Stimulated activated naive CD8-positive, alpha-beta T cell treated with anti-CD3 and anti-CD28 coated beads, Interleukin-15, Interleukin-2, amounts not matched to agents 100 ng/mL and 50 ng/mL, for 24 hours (primary cell): ENCODE data around the gene PIF1.

Experiments
- H3K27ac Mint-ChIP-seq: one replicate; pipeline ENCODE4 v1.8.0; 2021; ENCODE audit warnings: mild to moderate bottlenecking, mixed read lengths
- H3K27me3 Mint-ChIP-seq: one replicate; pipeline ENCODE4 v1.8.0; 2021; ENCODE audit warnings: mixed read lengths
- H3K36me3 Mint-ChIP-seq: one replicate; pipeline ENCODE4 v1.8.0; 2021; ENCODE audit warnings: low read depth, mixed read lengths
- H3K4me1 Mint-ChIP-seq: one replicate; pipeline ENCODE4 v1.8.0; 2021; ENCODE audit warnings: low read depth, mixed read lengths
- H3K4me3 Mint-ChIP-seq: one replicate; pipeline ENCODE4 v1.8.0; 2021; ENCODE audit warnings: mild to moderate bottlenecking, mixed read lengths
- H3K9me3 Mint-ChIP-seq: one replicate; pipeline ENCODE4 v1.8.0; 2021; ENCODE audit warnings: mixed read lengths

The PIF1 gene, protein sequence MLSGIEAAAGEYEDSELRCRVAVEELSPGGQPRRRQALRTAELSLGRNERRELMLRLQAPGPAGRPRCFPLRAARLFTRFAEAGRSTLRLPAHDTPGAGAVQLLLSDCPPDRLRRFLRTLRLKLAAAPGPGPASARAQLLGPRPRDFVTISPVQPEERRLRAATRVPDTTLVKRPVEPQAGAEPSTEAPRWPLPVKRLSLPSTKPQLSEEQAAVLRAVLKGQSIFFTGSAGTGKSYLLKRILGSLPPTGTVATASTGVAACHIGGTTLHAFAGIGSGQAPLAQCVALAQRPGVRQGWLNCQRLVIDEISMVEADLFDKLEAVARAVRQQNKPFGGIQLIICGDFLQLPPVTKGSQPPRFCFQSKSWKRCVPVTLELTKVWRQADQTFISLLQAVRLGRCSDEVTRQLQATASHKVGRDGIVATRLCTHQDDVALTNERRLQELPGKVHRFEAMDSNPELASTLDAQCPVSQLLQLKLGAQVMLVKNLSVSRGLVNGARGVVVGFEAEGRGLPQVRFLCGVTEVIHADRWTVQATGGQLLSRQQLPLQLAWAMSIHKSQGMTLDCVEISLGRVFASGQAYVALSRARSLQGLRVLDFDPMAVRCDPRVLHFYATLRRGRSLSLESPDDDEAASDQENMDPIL

DNA sequence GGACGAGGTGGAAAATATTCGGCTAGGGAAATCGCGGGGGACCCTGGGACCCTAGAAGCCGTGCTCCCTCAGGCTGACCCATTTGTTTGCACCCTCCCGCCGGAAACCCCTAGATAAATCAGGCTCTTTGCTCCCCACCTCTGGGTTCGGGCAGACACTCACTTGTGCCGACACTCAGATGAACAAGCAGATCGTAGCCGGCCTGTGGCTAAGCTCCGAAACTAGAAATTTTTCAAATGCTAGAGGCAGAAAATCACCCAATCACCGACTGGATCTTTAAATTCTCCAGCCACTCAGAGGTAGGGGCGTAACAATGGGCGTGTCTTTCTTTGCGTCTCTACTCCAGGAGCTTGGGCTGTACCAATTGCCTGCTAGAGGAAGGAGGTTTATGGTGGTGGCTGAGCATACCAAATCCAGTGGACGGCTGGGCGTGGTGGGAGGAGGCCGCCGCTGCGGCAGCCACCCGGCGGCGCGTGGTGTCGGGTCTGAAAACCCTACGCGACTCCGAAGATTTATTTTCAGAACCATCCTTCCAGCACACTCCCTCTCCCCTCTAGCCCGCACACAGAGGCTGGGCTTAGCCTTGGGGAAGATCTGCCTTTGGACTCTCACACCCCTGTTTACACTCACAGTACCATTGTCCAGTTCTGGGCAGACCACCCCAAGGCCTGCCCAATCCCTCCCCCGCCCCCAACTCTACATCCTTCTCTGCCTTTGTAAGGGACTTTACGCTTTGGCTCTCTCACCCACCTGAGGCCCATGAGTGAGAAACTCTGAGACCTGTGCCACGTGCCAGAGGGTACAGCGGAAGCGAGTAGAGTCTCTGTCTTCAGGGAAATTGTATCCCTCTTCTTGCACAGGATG, at the start of gene PIF1:
Gene PIF1 (minus strand): TSS at position 217 of the 864 bp plus-strand sequence. CDS start 1,312 bp downstream, outside the sequence.
- peak within 1 kb of the TSS; percentile 90 for H3K4me3 Mint-ChIP-seq
- H3K27ac Mint-ChIP-seq, result peak within 1 kb of the TSS; percentile 77
- peaks cover 31% of the 10 kb centered on the region for H3K4me1 Mint-ChIP-seq
- peaks cover 2% of the 10 kb centered on the region for H3K36me3 Mint-ChIP-seq
- H3K27me3 Mint-ChIP-seq, result peaks cover 3% of the 10 kb centered on the region
- H3K9me3 Mint-ChIP-seq, result no peaks in the 10 kb centered on the region

DNA sequence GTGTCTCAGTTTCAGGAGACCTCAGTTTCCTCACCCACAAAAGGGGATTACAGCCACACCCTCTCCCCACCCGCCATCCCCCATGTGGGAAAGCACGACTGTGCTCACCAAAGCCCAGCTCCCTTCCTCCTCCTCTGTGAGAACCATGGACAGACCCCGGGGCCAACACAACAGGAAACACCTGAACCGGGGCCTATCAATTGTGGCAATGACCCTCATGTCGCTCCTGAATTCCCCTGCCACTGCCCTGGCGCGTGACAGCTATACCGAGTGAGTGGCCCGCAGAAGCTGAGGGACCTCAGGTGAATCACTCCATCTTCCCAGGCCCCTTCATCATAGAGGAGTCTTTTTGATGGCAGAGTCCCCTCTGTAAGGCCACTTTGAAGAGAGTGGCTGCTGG, 44.9 kb upstream of the PIF1 start:
- peaks cover 7% of the 10 kb centered on the region for H3K36me3 Mint-ChIP-seq
- no peak overlapping the region for H3K27ac Mint-ChIP-seq
- H3K4me1 Mint-ChIP-seq, result peaks cover 5% of the 10 kb centered on the region
- H3K9me3 Mint-ChIP-seq, result no peaks in the 10 kb centered on the region
- H3K4me3 Mint-ChIP-seq, result no peak overlapping the region
- H3K27me3 Mint-ChIP-seq, result no peaks in the 10 kb centered on the region

DNA sequence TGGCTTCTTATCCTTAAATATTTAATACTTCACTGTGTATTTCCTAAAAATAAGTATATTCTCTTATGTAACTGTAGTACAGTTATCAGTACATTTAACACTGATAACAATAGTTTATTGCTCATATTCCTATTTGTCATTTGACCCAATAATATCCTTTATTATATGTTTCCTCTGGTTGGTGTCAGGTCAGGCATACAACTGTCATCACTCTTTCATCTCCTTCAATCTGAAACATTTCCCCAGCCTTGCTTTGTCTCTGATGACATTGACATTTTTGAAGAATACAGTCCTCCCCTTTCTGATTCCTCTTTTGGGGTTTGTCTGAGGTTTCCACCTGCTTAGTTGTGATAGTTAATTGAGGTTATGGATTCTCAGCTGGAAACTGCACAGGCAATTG, 44.1 kb upstream of the PIF1 start:
- Mint-ChIP-seq H3K4me3 (no peak overlapping the region), H3K27me3 (no peaks in the 10 kb centered on the region), H3K36me3 (peaks cover 8% of the 10 kb centered on the region), H3K4me1 (peaks cover 5% of the 10 kb centered on the region), H3K9me3 (no peaks in the 10 kb centered on the region), H3K27ac (no peak overlapping the region)

DNA sequence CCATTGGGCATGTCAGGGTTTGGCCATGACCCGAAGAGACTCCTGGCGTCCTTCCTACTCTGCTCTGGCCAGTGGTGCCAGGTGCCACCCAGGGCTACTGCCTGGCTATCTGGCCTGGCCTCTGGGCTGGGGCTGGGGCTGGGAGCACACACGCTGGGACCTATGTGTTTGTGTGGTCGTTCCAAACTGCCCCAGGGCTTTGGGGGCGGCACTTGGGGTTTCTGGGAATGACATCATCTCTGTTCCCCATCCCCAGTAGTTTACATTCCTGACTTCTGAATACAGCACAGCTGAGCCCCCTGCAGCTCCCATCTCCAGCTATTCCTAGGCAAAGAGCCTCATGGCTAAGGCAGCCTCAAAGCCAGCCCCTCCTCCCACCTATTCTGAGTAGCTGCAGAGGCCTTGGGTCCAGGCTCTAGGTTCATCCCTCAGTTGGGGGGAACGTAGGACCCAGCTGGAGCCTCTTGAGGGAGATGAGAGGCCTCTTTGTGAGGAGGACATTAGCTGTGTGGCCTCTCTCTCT, 40.6 kb upstream of the PIF1 start:
- no peaks in the 10 kb centered on the region for H3K9me3 Mint-ChIP-seq
- H3K27ac Mint-ChIP-seq, result no peak overlapping the region
- no peaks in the 10 kb centered on the region for H3K27me3 Mint-ChIP-seq
- H3K36me3 Mint-ChIP-seq, result peaks cover 14% of the 10 kb centered on the region
- no peak overlapping the region for H3K4me3 Mint-ChIP-seq
- peaks cover 4% of the 10 kb centered on the region for H3K4me1 Mint-ChIP-seq

DNA sequence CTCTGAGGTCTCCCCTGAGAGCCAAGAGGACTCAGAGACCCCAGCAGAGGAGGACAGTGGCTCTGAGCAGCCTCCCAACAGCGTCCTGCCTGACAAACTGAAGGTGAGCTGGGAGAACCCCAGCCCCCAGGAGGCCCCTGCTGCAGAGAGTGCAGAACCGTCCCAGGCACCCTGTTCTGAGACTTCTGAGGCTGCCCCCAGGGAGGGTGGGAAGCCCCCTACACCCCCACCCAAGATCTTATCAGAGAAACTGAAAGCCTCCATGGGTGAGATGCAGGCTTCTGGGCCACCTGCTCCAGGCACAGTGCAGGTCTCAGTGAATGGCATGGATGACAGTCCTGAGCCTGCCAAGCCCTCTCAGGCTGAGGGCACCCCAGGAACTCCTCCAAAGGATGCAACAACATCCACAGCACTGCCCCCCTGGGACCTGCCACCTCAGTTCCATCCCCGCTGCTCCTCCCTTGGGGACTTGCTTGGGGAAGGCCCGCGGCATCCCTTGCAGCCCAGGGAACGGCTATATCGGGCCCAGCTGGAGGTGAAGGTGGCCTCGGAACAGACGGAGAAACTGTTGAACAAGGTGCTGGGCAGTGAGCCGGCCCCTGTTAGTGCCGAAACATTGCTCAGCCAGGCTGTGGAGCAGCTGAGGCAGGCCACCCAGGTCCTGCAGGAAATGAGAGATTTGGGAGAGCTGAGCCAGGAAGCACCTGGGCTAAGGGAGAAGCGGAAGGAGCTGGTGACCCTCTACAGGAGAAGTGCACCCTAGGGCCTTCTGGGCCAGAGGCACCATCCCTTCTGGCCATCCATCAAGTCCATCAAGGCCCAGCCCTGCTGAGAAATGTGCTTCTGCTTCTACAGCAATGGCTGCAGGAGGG, 39.9 kb upstream of the PIF1 start:
- no peak overlapping the region for H3K27ac Mint-ChIP-seq

DNA sequence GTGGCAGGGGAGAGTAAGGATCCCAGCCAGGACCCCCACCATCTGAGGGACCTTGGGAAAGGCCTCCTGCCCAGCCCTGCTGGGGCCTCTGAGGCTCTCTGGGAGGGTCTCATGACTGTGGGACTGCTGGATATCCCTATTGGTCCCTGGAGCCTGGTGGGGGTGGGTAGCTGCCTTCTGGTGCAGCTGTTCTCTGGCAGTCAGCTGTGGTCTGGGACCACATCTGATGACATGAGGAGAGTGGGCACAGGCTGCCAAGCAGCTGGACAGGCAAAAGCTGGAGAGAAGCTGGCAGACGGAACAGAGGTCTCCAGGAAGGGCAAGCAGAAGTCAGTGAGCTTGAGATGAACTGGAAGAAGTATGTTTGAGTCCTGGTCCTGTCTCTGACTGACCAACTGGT, 38.6 kb upstream of the PIF1 start:
- no peak overlapping the region for H3K27ac Mint-ChIP-seq

More for the DNA sequence above, 39.9 kb upstream of the PIF1 start:
- Mint-ChIP-seq H3K36me3 (peaks cover 14% of the 10 kb centered on the region), H3K4me3 (no peak overlapping the region), H3K9me3 (no peaks in the 10 kb centered on the region), H3K27me3 (no peaks in the 10 kb centered on the region), H3K4me1 (peaks cover 4% of the 10 kb centered on the region)

DNA sequence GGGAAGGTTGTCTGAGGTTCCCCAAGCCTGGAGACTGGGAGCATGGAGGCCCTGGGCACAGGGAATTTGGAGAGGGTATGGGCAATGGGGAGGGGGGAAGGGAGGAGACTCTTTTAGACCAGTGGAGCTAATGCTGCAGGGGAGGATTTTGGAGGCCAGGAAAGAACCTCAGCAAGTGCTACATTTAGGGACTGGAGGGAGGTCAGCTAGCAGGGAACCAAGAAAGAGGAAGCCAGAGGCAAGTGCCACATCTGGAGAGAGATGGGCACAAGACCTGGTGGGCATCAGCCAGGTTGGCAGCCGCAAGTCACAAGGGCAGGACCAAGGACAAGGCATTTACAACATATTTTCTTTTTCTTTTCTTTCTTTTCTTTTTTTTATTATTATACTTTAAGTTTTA, 37.0 kb upstream of the PIF1 start:
- H3K27me3 Mint-ChIP-seq, result no peaks in the 10 kb centered on the region
- H3K36me3 Mint-ChIP-seq, result peaks cover 27% of the 10 kb centered on the region
- H3K4me1 Mint-ChIP-seq, result peaks cover 20% of the 10 kb centered on the region
- H3K27ac Mint-ChIP-seq, result no peak overlapping the region
- no peak overlapping the region for H3K4me3 Mint-ChIP-seq
- no peaks in the 10 kb centered on the region for H3K9me3 Mint-ChIP-seq

More for the DNA sequence above, 38.6 kb upstream of the PIF1 start:
- no peaks in the 10 kb centered on the region for H3K9me3 Mint-ChIP-seq
- H3K4me3 Mint-ChIP-seq, result no peak overlapping the region
- no peaks in the 10 kb centered on the region for H3K27me3 Mint-ChIP-seq
- H3K36me3 Mint-ChIP-seq, result peaks cover 22% of the 10 kb centered on the region
- peaks cover 5% of the 10 kb centered on the region for H3K4me1 Mint-ChIP-seq

DNA sequence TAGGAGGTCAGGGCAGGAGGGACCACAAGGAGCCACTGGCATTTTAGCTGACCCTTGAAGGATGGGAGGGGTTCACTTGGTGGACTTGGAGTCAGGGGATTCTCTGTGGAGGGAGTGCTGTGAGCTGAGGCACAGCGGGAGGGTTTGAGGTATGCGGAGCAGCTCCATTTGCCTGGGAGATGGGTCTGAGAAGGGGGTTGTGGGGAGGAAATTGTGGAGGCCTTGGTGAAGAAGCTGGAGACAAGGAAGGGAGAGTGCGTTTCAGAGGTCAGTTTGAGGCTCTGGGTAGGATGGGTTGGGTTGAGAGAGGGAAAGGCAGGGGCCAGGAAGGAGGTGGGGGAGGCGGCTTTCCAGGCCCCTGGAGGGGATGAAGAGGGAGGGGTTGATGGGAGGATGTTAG, 36.5 kb upstream of the PIF1 start:
- Mint-ChIP-seq H3K36me3 (peaks cover 23% of the 10 kb centered on the region), H3K4me1 (peaks cover 25% of the 10 kb centered on the region), H3K27ac (no peak overlapping the region), H3K9me3 (no peaks in the 10 kb centered on the region), H3K27me3 (no peaks in the 10 kb centered on the region), H3K4me3 (no peak overlapping the region)

DNA sequence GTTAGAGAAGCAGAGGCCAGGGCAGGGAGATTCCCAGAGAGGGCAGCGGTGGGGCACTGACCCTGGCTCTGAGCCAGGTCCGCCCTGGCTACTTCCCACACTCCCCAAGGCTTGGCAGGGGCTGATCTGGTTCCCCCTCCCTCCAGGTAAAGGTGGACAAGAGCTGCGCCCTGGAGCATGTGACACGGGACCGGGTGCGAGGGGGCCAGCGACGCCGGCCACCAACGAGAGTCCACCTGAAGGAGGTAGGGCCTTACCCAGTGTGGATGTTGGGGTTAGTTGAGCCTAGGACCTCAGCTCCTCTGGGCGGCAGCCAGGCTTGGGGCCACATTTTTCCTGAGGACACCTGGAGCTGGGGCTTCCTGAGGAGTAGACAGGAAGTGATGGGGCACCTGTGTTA, 35.9 kb upstream of the PIF1 start:
- H3K27ac Mint-ChIP-seq, result no peak overlapping the region
- H3K4me1 Mint-ChIP-seq, result peaks cover 29% of the 10 kb centered on the region
- no peaks in the 10 kb centered on the region for H3K27me3 Mint-ChIP-seq
- H3K9me3 Mint-ChIP-seq, result no peaks in the 10 kb centered on the region
- H3K36me3 Mint-ChIP-seq, result peaks cover 24% of the 10 kb centered on the region
- H3K4me3 Mint-ChIP-seq, result no peak overlapping the region

DNA sequence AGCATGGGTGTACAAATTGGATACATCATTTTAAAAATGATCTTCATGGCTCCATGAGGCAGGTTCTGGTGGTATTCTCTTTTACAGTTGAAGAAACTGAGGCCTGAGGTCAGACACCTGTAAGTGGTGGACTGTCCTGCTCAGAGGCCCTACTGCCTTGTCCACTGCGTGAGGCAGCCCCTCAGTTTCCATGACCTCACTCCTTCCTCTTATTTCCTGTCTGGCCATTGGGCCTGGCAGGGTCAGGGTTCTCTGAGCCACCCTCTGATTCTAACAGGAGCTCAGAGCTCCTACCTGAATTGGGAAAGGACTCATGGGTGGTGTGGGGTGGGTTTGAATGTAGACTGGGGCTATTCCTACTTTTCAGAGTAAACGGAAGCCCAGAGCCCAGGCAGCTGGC, 33.8 kb upstream of the PIF1 start:
- H3K27ac Mint-ChIP-seq, result no peak overlapping the region
- no peaks in the 10 kb centered on the region for H3K9me3 Mint-ChIP-seq
- H3K4me3 Mint-ChIP-seq, result no peak overlapping the region
- H3K36me3 Mint-ChIP-seq, result peaks cover 25% of the 10 kb centered on the region
- no peaks in the 10 kb centered on the region for H3K27me3 Mint-ChIP-seq
- peaks cover 41% of the 10 kb centered on the region for H3K4me1 Mint-ChIP-seq

DNA sequence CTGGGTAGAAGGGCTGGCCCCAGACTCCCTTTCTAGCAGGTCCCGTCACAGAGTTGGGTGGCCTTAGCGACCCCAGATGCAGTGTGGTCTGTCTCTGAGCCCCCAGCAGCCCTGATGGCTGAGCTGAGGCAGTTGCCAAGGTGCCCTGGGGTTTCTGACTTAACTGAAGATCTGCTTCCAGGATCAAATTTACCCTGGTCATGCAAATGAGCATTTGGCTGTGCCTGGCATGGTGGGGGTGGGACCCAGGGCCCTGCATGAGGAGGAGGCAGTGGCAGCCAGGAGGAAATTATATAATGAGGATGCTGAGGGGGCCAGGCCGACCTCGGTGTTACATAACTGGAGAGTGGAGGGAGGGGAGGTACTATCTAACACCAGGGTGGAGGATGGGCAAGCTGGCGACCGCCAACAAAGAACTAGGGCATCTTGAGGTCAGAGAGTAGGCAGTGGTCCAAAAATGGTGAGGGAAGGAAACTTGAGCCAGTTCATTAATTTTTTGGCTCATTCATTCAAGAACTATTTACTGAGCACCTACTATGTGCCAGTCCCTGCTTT, 32.7 kb upstream of the PIF1 start:
- H3K4me3 Mint-ChIP-seq, result no peak overlapping the region
- peaks cover 22% of the 10 kb centered on the region for H3K36me3 Mint-ChIP-seq
- no peak overlapping the region for H3K27ac Mint-ChIP-seq
- peaks cover 39% of the 10 kb centered on the region for H3K4me1 Mint-ChIP-seq
- H3K27me3 Mint-ChIP-seq, result no peaks in the 10 kb centered on the region
- H3K9me3 Mint-ChIP-seq, result no peaks in the 10 kb centered on the region

DNA sequence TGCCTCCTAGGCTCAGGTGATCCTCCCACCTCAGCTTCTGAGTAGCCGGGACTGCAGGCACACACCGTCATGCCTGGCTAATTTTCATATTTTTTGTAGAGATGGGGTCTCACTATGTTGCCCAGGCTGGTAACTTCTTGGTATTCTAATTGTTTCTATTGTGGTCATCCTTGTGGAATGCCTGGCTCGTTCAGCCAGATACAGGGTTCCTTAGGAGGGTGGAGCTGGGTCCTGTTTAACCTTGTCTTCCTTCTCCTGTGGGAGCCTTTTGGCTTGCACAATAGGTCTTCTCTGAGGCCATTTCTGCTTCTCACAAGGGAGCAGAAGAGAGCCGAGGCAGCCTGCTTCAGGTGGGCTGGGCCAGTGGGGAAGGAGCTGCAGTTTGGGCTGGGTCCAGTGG, 32.0 kb upstream of the PIF1 start:
- Mint-ChIP-seq H3K4me1 (peaks cover 39% of the 10 kb centered on the region), H3K27ac (no peak overlapping the region), H3K27me3 (no peaks in the 10 kb centered on the region), H3K4me3 (no peak overlapping the region), H3K9me3 (no peaks in the 10 kb centered on the region), H3K36me3 (peaks cover 22% of the 10 kb centered on the region)

DNA sequence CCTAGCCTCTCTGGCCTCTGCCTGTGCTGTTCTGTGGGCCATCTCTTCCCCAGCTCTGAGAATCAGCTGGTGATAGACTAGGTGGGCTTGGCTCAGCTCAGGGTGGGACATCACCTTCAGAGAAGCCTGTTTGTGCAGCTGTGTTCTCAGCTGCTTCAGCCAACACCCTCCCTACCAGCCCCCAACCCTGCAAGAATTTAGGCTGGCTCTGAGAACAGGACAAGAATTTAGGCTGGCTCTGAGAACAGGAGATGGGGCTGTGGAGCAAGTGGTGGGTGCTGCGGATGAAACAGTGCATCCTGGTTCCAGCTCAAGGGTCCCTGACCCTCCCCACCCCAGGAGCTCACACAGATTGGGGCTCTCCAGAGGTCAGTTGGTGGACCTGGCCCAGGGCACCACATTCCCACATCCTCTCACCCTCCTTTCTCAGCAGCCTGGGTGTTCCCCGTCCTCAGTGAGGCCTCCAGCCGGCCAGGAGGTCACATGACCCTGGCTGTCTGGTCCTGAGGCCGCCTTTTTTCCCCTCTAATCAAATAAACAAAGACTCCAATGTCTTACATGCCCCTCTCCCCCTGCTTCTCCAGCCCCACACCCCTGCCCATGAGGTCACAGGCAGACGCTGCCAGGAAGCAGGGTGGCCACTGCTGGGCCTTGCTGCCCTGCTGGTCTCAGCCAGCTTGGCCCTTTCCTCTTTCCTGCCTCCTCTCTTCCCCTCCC, 31.1 kb upstream of the PIF1 start:
- H3K4me3 Mint-ChIP-seq, result no peak overlapping the region
- H3K27me3 Mint-ChIP-seq, result no peaks in the 10 kb centered on the region
- no peaks in the 10 kb centered on the region for H3K9me3 Mint-ChIP-seq
- H3K36me3 Mint-ChIP-seq, result peaks cover 28% of the 10 kb centered on the region
- peaks cover 42% of the 10 kb centered on the region for H3K4me1 Mint-ChIP-seq
- peak overlapping the region; percentile 39 for H3K27ac Mint-ChIP-seq
